NCI-H128 (cell line): ENCODE data around the gene DOK6.

Experiments used
- DNase-seq: peaks from one replicate; lab custom pipeline; 2025; ENCODE audit not compliant: unreplicated experiment; lab: John Stamatoyannopoulos, UW

Gene DOK6

GRCh38 chr18:69432847-69433246 lies 32.2 kb downstream of the DOK6 start:
- DNase-seq: no peak

GRCh38 chr18:69435000-69435399 lies 34.3 kb downstream of the DOK6 start:
- no peak for DNase-seq

GRCh38 chr18:69444221-69444620 lies 43.5 kb downstream of the DOK6 start:
- DNase-seq: no peak

GRCh38 chr18:69447886-69448285 lies 47.2 kb downstream of the DOK6 start:
- DNase-seq: no peak

- no peak for DNase-seq
Measured at GRCh38 chr18:69455125-69455524, 54.4 kb downstream of the DOK6 start.

- DNase-seq: no peak
Measured at GRCh38 chr18:69469444-69469919, 68.8 kb downstream of the DOK6 start.

GRCh38 chr18:69480460-69480859 lies 79.8 kb downstream of the DOK6 start:
- no peak for DNase-seq

- no peak for DNase-seq
Measured at GRCh38 chr18:69483574-69483973, 82.9 kb downstream of the DOK6 start.

GRCh38 chr18:69484699-69485396 lies 84.2 kb downstream of the DOK6 start:
- DNase-seq: no peak

GRCh38 chr18:69487488-69488394 lies 87.1 kb downstream of the DOK6 start:
- DNase-seq: no peak

- no peak for DNase-seq
Measured at GRCh38 chr18:69490072-69490471, 89.4 kb downstream of the DOK6 start.

- no peak for DNase-seq
Measured at GRCh38 chr18:69490813-69491212, 90.1 kb downstream of the DOK6 start.

- DNase-seq: no peak
Measured at GRCh38 chr18:69491576-69491975, 90.9 kb downstream of the DOK6 start.

- DNase-seq: no peak
Measured at GRCh38 chr18:69492861-69493260, 92.2 kb downstream of the DOK6 start.

GRCh38 chr18:69494841-69495240 lies 94.2 kb downstream of the DOK6 start:
- no peak for DNase-seq

- no peak for DNase-seq
Measured at GRCh38 chr18:69495338-69495737, 94.7 kb downstream of the DOK6 start.

GRCh38 chr18:69495841-69496533 lies 95.3 kb downstream of the DOK6 start:
- DNase-seq: no peak

GRCh38 chr18:69518989-69519388 lies 118.3 kb downstream of the DOK6 start:
- DNase-seq: no peak

- no peak for DNase-seq
Measured at GRCh38 chr18:69523582-69523981, 122.9 kb downstream of the DOK6 start.

- no peak for DNase-seq
Measured at GRCh38 chr18:69528435-69528834, 127.7 kb downstream of the DOK6 start.

- no peak for DNase-seq
Measured at GRCh38 chr18:69529151-69529550, 128.5 kb downstream of the DOK6 start.

GRCh38 chr18:69531973-69532372 lies 131.3 kb downstream of the DOK6 start:
- no peak for DNase-seq
